Motor neuron (in vitro differentiated cells): ENCODE data around the gene GNB2. TPM values are rescaled to one million over a fixed set of nuclear protein-coding genes. Genes with fewer than 3 reads are reported as not detected.
"Not testable (repeated sequence)": the region's sequence is repeated elsewhere in the genome, so short reads cannot be mapped to it uniquely, and the experiment has no call there.

Source experiments
- ATAC-seq, 8 experiments: fragments of 200-7000 bp; cut with Tn5 transposase; replicated peaks in 6 of 8; 2 replicates each; pipeline ENCODE4 v1.8.0; 2021; ENCODE audit warnings: mild to moderate bottlenecking in 8 of 8, moderate library complexity in 8 of 8
- H3K27ac ChIP-seq, 2 donors: fragments of 250-450 bp; sonication (Bioruptor Pico); 2 replicates each; pipeline ENCODE4 v1.9.0; 2021; ENCODE audit warnings: antibody characterized with exemption in 2 of 2, mild to moderate bottlenecking in 2 of 2, moderate library complexity in 1 of 2
- H3K4me1 ChIP-seq, 2 donors: fragments of 250-450 bp; sonication (Bioruptor Pico); replicated peaks in 1 of 2; 2 replicates each; pipeline ENCODE4 v1.6.1; 2021; ENCODE audit warnings: antibody characterized with exemption in 2 of 2, mild to moderate bottlenecking in 2 of 2, moderate library complexity in 1 of 2
- H3K4me3 ChIP-seq, 5 donors: fragments of 250-450 bp; sonication (Bioruptor Pico); 2 replicates each; pipeline ENCODE4 v1.9.0; 2021; ENCODE audit warnings: antibody characterized with exemption in 5 of 5, mild to moderate bottlenecking in 5 of 5, moderate library complexity in 4 of 5
- WGBS, 10 experiments: fragments of 450-650 bp; shearing (Covaris generic); methylation state at CpG; one replicate each; pipeline ENCODE4 v1.0.0; 2022; 5-methylcytosine and 5-hydroxymethylcytosine counted together
- in situ Hi-C, 9 experiments: fragments of 400-800 bp; cut with MboI; loops; one replicate each; pipeline ENCODE4 v1.15.0; 2021; ENCODE audit warnings: low sequenced_read_pairs in 9 of 9, low pct_unique_long_range_greater_than_20kb in 2 of 9; ENCODE audit not compliant: unreplicated experiment in 9 of 9
- total RNA-seq, 8 experiments: library from RNA; unstranded; fragments of 300-600 nt; gene quantifications; 2 replicates each; pipeline versions ENCODE4 v1.2.3 to v1.2.4, GENCODE V29; 2022

Gene GNB2
- total RNA-seq, 8 experiments from 2014 or later = 141 to 235 (median 188) TPM

DNA sequence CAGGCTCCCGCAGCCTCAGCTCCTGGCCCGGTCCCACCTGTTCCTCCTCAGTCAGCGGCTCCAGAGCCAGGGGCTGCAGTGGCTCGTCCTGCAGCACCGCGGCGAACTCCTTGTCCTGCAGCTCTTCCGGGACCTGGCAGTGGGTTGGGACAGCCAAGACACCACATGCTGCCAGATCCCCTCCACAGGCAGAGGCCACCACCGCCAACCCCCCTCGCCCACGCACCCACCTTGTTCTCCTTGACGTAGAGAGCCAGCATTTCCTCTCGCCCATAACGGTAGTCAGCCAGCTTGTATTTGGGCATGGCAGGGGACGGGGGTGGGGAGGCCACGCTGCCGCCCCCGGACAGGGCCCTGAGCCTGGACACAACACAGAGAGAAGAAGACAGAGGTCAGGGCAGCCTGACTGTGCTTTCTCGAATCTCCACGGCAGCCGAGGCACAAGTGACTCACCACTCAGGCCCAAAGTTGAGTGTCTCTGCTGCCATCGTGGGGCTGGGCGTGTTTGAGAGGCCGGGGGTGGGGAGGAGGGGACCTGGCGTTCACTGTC, 14.3 kb downstream of the GNB2 start:
- no peak for ATAC-seq
- Histone ChIP-seq H3K27ac (no peak overlapping the region), H3K4me3 (no peak overlapping the region), H3K4me1 (peaks cover 16 to 19% of the 10 kb centered on the region in 2 donors)
- in situ Hi-C loops = no loop called here
- WGBS, 10 experiments = 100% methylated on average over 1 of the region's 25 CpGs; no CpG with 5 or more reads in 9 of the 10 experiments

GRCh38 chr7:100688326-100688860, 14.9 kb downstream of the GNB2 start:
- H3K27ac ChIP-seq = no peak overlapping the region
- no peak overlapping the region for H3K4me3 ChIP-seq
- peaks cover 16 to 20% of the 10 kb centered on the region in 2 donors for H3K4me1 ChIP-seq
- no peak for ATAC-seq
- in situ Hi-C loops = no loop called here
- WGBS, 10 experiments = 80 to 100% (median 87%) methylated on average over 1 to 3 of the region's 16 CpGs; no CpG with 5 or more reads in 5 of the 10 experiments

DNA sequence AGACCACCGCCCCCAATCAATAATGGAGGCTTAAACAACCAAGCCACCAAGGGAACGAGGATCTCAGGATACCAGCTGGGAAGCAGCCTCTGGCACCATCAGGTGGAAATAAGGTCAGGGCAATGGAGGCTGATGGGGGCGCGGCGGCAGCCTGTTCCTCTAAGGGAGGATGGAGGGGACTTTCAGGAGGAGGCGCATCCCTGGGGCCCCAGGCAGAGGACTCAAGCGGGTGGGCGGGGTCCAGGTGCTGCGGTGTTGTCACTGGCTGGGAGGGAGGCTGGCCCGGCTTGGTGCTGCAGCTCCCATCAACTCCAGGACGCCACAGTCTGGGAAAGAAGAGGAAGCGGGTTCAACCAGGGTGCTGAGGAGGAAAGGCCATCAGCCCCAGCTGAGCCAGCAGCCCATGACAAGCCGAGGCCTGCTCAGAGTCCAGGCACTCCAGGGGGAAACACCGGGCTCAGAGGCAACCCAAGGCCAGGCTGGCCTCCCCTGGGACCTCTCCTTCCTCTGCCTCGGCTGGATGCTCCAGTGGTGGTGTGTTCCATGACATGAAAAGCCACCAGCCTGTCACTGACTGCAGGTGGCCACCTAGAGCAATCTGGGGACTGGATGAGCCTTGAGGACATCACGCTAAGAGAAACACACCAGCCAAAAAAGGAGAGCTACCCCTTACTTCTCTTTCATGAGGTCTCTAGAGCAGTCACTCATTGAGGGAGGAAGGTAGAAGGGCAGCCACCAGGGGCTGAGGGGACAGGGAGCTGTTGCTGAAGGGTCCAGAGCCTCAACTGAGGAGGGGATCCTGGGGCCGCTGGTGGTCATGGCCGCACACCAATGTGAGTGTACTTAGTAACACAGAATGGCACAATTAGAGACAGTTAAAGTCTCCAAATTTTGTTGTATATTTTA, 15.9 kb downstream of the GNB2 start:
- peaks cover 17 to 20% of the 10 kb centered on the region in 2 donors for H3K4me1 ChIP-seq
- in situ Hi-C loops = no loop called here
- no peak for ATAC-seq
- 82 to 100% (median 97%) methylated on average over 1 to 3 of the region's 18 CpGs; no CpG with 5 or more reads in 4 of the 10 experiments for WGBS, 10 experiments
- no peak overlapping the region for H3K4me3 ChIP-seq
- no peak overlapping the region for H3K27ac ChIP-seq

DNA sequence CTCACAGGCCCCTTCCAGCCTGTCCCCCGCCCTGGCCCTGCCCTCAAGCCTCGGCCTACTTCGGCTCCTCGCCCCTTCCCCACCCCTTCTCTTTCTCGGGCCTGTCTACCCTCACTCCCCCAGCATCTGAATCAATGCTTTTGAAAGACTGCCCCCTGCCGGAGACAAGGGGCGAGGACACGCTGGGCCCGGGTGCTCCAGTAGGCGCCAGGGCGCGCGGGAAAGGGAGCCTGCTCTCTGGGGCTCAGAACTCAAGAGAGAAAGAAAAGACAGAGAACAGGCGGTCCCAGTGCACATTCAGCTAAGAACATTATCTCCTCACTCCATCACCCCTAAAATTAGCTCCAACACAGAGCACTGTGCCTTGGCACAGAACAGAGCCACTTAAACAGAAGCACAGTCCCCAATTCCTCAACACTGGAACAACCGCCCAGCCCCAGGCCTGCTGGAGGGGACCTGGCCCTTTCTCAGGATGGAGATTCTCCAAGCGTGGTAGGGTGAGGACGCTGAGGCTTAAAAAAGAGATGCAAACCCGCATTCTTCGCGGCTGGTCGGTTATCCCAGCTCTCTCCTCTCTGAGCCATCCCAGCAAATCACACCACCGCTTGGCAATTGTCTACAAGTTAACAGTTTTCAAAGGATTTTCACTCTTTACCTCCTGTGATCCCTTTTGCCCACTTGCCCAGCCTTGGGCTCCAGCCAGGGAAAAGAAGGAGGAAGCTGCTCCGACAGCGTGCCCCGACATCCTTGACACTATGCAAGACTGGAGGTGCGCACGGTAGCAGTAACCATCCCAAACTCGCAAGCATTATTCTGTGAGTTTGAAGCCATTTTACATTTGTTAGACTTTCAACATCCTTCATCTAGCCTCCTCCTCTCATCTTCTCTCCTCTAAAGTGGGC, 18.4 kb downstream of the GNB2 start:
- in situ Hi-C loops = no loop called here
- peak; percentile 65 to 78 (median 76) for ATAC-seq
- peaks cover 21 to 23% of the 10 kb centered on the region in 2 donors for H3K4me1 ChIP-seq
- H3K4me3 ChIP-seq = peak overlapping the region; percentile 76 to 98 (median 98)
- H3K27ac ChIP-seq = no peak overlapping the region
- WGBS, 10 experiments = 0 to 80% (median 44%) methylated on average over 1 to 13 of the region's 28 CpGs; no CpG with 5 or more reads in 2 of the 10 experiments

DNA sequence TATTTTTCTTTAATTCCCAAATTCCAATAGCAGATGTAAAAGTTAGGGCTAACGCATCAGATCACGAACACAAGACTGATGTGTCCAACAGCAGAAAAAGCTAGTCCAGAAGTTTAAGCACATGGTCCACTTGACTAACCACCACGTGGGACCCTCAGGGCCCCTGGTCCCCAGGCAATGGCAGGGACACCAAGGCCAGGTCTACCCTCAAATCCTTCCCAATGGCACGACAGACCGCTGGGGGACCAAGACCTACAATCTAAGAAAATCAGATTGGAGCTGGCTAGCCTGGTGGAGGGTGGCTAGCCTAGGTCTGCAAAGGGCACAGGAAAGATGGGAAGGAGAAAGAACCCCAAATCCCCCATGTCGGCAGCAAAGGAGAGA, 19.0 kb downstream of the GNB2 start:
- Histone ChIP-seq H3K4me1 (peaks cover 21 to 23% of the 10 kb centered on the region in 2 donors), H3K27ac (no peak overlapping the region), H3K4me3 (peak overlapping the region; percentile 76 to 98 (median 98))
- in situ Hi-C loops = no loop called here
- ATAC-seq = no peak
- 0 to 76% (median 21%) methylated on average over 1 to 5 of the region's 6 CpGs; no CpG with 5 or more reads in 2 of the 10 experiments for WGBS, 10 experiments

- WGBS, 10 experiments = 0 to 5% (median 0%) methylated on average over 1 to 15 of the region's 81 CpGs; no CpG with 5 or more reads in 2 of the 10 experiments
- Histone ChIP-seq H3K27ac (peak overlapping the region; percentile 88 to 94), H3K4me3 (peak overlapping the region; percentile 76 to 98 (median 98)), H3K4me1 (peaks cover 21 to 23% of the 10 kb centered on the region in 2 donors)
- peak; percentile 38 to 63 (median 48) for ATAC-seq
- in situ Hi-C loops = no loop called here
Measured at GRCh38 chr7:100693312-100694097, 20.0 kb downstream of the GNB2 start.

GRCh38 chr7:100694098-100694745, 20.7 kb downstream of the GNB2 start, which contains the start of gene GIGYF1:
GIGYF1 (minus strand) TSS chr7:100694250; CDS start chr7:100688238, 6,012 bp downstream.
- H3K4me1 ChIP-seq = peaks cover 21 to 23% of the 10 kb centered on the region in 2 donors
- 0% methylated on average over 1 of the region's 102 CpGs; no CpG with 5 or more reads in 8 of the 10 experiments for WGBS, 10 experiments
- peak within 1 kb of the TSS; percentile 76 to 98 (median 98) for H3K4me3 ChIP-seq
- in situ Hi-C loops = no loop called here
- peak within 1 kb of the TSS; percentile 88 to 94 for H3K27ac ChIP-seq
- peak; percentile 43 to 73 (median 62) for ATAC-seq

- no peak overlapping the region for H3K27ac ChIP-seq
- H3K4me3 ChIP-seq = no peak overlapping the region
- no peak for ATAC-seq
- in situ Hi-C loops = no loop called here
- 17 to 100% (median 70%) methylated on average over 1 to 4 of the region's 6 CpGs; no CpG with 5 or more reads in 1 of the 10 experiments for WGBS, 10 experiments
- H3K4me1 ChIP-seq = peaks cover 20 to 21% of the 10 kb centered on the region in 2 donors
Measured at GRCh38 chr7:100696123-100696521, 22.6 kb downstream of the GNB2 start.

DNA sequence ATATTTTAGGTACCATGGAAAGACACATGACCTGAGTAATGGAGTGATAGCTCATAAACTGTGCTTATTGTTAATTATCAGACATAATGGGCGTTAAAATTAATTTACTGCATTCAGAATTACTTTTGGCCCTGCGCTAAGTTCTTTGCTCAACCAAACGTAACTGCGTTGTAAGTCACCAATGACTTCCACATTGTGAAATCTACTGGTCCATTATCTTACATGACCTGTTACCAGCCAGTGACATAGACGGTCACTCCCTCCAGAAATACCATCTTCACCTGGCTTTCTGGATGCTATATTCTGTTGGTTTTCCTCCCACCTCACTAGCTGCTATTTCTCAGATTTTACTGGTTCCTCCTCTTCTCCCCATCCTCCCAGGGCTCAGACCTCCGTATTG, 25.5 kb downstream of the GNB2 start:
- WGBS, 10 experiments = 41 to 94% (median 71%) methylated on average over 1 to 5 of the region's 6 CpGs; no CpG with 5 or more reads in 1 of the 10 experiments
- no peak overlapping the region for H3K27ac ChIP-seq
- no peak overlapping the region for H3K4me3 ChIP-seq
- in situ Hi-C loops = no loop called here
- no peak for ATAC-seq
- H3K4me1 ChIP-seq = peaks cover 4% of the 10 kb centered on the region in 2 donors

DNA sequence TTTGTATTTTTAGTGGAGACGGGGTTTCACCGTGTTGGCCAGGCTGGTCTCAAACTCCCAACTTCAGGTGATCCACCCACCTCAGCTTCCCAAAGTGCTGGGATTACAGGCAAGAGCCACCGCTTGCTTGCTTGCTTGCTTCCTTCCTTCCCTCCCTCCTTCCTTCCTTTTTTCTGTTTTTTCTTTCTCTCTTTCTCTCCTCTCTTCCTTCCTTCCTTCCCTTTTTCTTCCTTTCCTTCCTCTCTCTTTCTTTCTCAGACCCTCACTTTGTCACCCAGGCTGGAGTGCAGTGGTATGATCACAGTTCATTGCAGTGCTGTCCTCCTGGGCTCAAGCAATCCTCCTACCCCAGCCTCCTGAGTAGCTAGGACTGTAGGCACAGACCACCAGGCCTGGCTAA, 27.5 kb downstream of the GNB2 start:
- H3K4me3 ChIP-seq, H3K27ac ChIP-seq, H3K4me1 ChIP-seq, ATAC-seq: not testable (repeated sequence)
- 50 to 100% (median 74%) methylated on average over 1 to 3 of the region's 3 CpGs; no CpG with 5 or more reads in 1 of the 10 experiments for WGBS, 10 experiments
- in situ Hi-C loops = loop anchor here in 7 of 9 experiments (10.0 to 25.0 kb wide), 3 partner anchors 136 to 161 kb away; partner anchors contain the start of genes SLC12A9 (in 6 of the 7), TRIP6 (in 4 of the 7) and EPHB4 (in 1 of the 7)

DNA sequence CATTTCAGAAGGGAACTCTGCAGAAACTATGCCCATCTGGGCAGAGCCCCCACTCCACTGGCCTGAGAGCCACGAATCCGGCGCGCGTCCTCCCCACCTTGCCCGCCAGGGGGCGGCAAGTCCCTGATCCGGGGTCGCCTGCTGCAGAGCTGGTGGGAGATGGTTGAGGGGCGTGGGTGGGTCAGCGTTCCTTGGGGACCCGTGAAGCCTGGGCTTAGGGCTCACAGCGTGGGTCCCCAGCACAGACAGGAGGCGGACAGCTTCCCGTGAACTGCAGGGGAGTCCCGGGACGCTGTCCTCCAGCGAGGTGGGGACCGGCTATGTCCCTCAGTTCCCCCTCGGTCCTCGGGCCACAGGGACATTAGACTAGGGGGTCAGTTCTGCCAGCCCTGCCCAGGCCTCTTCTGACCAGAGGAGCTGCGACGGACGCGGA, 31.8 kb downstream of the GNB2 start:
- WGBS, 10 experiments = 0% methylated on average over 1 to 5 of the region's 25 CpGs; no CpG with 5 or more reads in 6 of the 10 experiments
- in situ Hi-C loops = loop anchor here in 7 of 9 experiments (10.0 to 25.0 kb wide), 3 partner anchors 132 to 157 kb away; partner anchors contain the start of genes SLC12A9 (in 6 of the 7), TRIP6 (in 4 of the 7) and EPHB4 (in 1 of the 7)
- peak; percentile 55 to 82 (median 79) for ATAC-seq
- H3K4me3 ChIP-seq = peak overlapping the region; percentile 56 to 99 (median 77)
- peaks cover 9 to 12% of the 10 kb centered on the region in 2 donors for H3K4me1 ChIP-seq
- H3K27ac ChIP-seq = peak overlapping the region; percentile 94 to 98
